Kidney tubule cell (primary cell): ENCODE results near the gene IRF1.
"Not testable (repeated sequence)": the region's sequence is repeated elsewhere in the genome, so short reads cannot be mapped to it uniquely, and the experiment has no call there.

Source experiments
- DNase-seq: peaks from one replicate; pipeline ENCODE4 v3.0.0-alpha.2; 2018; ENCODE audit warnings: low spot score

Gene IRF1

DNA sequence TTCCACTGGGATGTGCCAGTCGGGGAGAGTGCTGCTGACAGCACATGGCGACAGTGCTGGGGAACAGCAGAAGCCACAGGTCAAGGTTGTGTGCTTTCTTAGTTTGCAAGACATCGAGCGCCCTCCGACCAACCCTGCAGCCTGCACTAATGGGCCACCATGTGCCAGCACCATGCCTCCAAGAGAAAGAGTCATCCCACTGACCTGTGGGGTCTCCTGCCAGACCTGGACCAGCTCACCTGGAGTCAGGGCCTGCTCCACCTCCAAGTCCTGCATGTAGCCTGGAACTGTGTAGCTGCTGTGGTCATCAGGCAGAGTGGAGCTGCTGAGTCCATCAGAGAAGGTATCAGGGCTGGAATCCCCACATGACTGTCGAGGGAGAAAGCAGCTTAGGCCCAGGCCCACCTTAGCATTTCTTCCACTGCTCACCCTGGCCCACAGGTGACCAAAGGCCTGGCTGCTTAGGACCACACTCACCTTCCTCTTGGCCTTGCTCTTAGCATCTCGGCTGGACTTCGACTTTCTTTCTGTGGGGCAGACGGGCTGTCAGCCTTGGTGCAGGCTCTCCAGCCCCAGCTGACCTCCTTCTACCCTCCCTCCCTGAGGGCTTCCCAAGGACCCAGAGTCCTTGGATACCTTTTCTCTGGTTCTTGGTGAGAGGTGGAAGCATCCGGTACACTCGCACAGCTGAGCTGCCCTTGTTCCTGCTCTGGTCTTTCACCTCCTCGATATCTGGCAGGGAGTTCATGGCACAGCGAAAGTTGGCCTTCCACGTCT, 4.1 kb downstream of the IRF1 start:
- no peak for DNase-seq

GRCh38 chr5:132485641-132486317, 4.8 kb downstream of the IRF1 start:
- no peak for DNase-seq

- not testable (repeated sequence) for DNase-seq
These were observed 5.5 kb downstream of the IRF1 start for GRCh38 chr5:132484876-132485640.

- DNase-seq: no peak
These were observed 6.2 kb downstream of the IRF1 start for GRCh38 chr5:132484391-132484725.

DNA sequence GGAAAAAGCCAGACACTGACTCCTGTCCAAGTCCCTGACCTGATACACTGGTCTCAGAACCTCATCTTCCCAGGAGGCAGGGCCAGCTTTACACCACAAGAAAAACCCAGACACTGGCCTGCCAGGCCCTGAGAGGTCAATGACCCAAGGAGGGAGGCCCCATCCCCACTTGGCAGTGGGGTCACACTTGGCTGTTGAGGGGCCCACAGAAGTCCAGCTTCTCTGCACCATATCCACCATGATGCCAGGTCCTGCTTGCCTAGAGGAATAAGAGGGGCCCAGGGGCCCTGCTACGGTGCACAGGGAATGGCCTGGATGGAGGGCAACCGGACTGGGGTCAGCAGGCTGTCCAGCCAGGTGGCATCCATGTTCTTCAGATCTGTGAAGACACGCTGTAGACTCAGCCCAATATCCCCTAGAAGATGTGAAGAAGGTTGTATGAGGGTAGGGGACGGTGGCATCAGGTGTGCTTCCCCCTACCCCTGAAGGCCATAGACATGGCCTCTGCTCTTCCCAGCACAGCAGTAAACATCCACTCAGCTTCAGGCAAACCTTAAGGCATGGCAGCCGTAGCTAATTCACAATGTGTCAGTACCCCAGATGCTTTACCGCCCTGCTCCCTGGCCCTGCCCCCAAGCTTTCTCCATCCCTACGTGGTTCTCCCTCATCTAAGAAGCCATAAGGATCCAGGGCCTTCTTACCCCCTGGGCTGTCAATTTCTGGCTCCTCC, 6.7 kb downstream of the IRF1 start:
- DNase-seq: no peak

DNA sequence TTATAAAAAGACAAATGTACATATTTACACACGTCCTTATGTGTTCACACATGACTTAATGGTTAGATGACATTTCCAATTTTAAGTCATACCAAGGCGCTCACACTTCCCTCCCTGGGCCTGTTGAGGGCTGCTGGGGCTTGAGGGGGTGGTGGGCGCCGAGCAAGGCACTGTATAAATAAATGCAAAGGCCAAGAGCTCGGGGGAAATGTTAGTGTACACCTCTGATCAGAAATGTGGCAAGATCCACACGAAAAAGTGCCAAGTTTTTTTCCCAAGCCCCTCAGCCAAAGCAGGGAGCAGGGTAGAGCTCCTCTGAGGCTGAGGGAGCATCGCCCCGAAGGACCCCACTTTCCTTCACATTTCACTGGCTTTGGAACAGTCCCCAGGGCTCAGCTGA, 7.5 kb downstream of the IRF1 start:
- DNase-seq: no peak

DNA sequence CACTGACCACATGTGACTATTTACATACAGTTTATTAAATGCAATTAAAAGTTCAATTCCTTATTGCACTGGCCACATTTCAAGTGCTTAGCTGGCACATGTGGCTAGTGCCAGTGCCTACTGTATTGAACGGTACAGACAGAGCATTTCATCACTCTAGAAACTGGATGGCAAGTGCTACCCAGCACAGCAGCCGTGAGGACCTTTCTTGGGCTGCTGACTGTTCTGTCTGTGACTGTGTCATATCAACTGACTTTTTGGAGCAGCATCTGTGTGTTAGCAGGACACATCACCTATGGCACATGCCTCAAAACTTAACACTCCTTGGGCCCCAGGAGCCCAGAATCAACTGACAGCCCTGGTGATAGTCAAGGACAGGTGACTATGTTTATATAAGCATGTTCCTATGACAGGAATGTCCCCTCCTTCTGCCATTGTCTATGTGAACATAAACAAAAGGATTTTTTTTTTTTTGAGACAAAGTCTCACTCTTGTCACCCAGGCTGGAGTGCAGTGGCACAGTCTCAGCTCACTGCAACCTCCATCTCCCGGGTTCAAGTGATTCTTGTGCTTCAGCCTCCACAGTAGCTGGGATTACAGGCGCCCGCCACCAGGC, 8.9 kb downstream of the IRF1 start:
- DNase-seq: no peak

- no peak for DNase-seq
These were observed 9.5 kb downstream of the IRF1 start for GRCh38 chr5:132480893-132481595.

- DNase-seq: no peak
These were observed 10.1 kb downstream of the IRF1 start for GRCh38 chr5:132480546-132480892.

GRCh38 chr5:132480042-132480441, 10.5 kb downstream of the IRF1 start:
- no peak for DNase-seq

- DNase-seq: peak; percentile 46
These were observed 11.2 kb downstream of the IRF1 start for GRCh38 chr5:132479111-132479951.

GRCh38 chr5:132478366-132478871, 12.2 kb downstream of the IRF1 start:
- no peak for DNase-seq

DNA sequence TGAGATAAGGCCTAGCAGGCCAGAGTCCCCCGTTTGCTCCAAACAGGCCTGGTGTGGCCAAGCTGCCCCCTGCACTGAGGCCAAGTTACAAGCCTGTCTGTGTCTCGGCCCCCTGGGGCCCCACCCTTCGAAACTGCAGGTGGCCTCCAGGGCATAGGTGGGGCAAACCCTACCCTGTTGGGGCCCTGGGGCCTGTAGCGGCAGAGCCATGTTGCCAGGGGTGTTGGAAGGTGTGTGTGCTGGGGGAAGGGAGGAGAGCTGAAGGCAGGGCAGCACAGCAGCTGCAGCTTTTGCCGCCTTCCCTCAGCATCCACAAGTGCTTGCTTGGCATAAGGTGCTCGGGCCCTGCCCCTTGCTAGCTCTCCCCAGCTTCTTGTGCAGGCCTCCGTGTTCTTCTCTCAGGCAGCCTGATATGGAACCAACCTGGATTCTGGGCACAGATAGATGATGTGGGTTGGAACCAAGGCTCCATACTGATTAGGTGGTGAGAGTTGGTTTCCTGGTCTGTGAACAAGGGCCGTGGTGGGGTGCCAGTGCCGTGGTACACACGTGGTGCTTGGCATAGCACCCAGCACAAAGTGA, 12.7 kb downstream of the IRF1 start:
- no peak for DNase-seq

GRCh38 chr5:132476876-132477781, 13.4 kb downstream of the IRF1 start:
- no peak for DNase-seq

- no peak for DNase-seq
These were observed 14.3 kb downstream of the IRF1 start for GRCh38 chr5:132475987-132476875.

- no peak for DNase-seq
These were observed 15.1 kb downstream of the IRF1 start for GRCh38 chr5:132475497-132475882.

- no peak for DNase-seq
These were observed 15.6 kb downstream of the IRF1 start for GRCh38 chr5:132474881-132475496.
